ENCODE measurements around the gene TSHB. TPM values are rescaled to one million over a fixed set of nuclear protein-coding genes. Genes with fewer than 3 reads are reported as not detected.

Gene TSHB
- total RNA-seq, 2 donors from 2014 or later = not detected

- DNase-seq = peak; percentile 88
- Mint-ChIP-seq H3K9me3 (no peaks in the 10 kb centered on the region), H3K36me3 (ENCODE audit: low read depth) (no peaks in the 10 kb centered on the region), H3K27me3 (ENCODE audit: insufficient read depth) (peaks cover 2% of the 10 kb centered on the region), H3K4me3 (no peak overlapping the region), H3K27ac (no peak overlapping the region), H3K4me1 (no peaks in the 10 kb centered on the region)
- H3K36me3 ChIP-seq (ENCODE audit: control insufficient read depth, insufficient read depth, low read length) = no peaks in the 10 kb centered on the region
- 69 to 73% methylated on average over 6 to 9 of the region's 9 CpGs for WGBS, 2 experiments (ENCODE audit: insufficient coverage in 1 of 2, insufficient read length in 1 of 2)
- H3K4me1 ChIP-seq (ENCODE audit: control insufficient read depth, insufficient read depth, low read length) = no peaks in the 10 kb centered on the region
- TF ChIP-seq CTCF (conservative IDR thresholded peaks at IDR 0.05) = peak; percentile 92
- no peak overlapping the region for H3K27ac ChIP-seq (ENCODE audit: low read depth, low read length)
- no peaks in the 10 kb centered on the region for H3K9me3 ChIP-seq (ENCODE audit: control insufficient read depth, low read length)
- no peak overlapping the region for H3K4me3 ChIP-seq (ENCODE audit: low read length)
- H3K27me3 ChIP-seq (ENCODE audit: control insufficient read depth, insufficient read depth, low read length, poor library complexity, severe bottlenecking) = no peaks in the 10 kb centered on the region
- no peak overlapping the region for H3K9ac ChIP-seq (ENCODE audit: extremely low read depth, low read length, poor library complexity, severe bottlenecking)
Observed at GRCh38 chr1:115052454-115053083, 22.9 kb downstream of the TSHB start.

GRCh38 chr1:115056395-115056798 lies 26.8 kb downstream of the TSHB start:
- TF ChIP-seq CTCF (conservative IDR thresholded peaks at IDR 0.05) = no peak
- DNase-seq = no peak

GRCh38 chr1:115057661-115058254 lies 28.1 kb downstream of the TSHB start:
- Mint-ChIP-seq H3K27me3 (ENCODE audit: insufficient read depth) (no peaks in the 10 kb centered on the region), H3K9me3 (no peaks in the 10 kb centered on the region), H3K27ac (no peak overlapping the region), H3K36me3 (ENCODE audit: low read depth) (no peaks in the 10 kb centered on the region), H3K4me1 (no peaks in the 10 kb centered on the region), H3K4me3 (no peak overlapping the region)
- H3K27ac ChIP-seq (ENCODE audit: low read depth, low read length) = no peak overlapping the region
- no peaks in the 10 kb centered on the region for H3K27me3 ChIP-seq (ENCODE audit: control insufficient read depth, insufficient read depth, low read length, poor library complexity, severe bottlenecking)
- no peaks in the 10 kb centered on the region for H3K36me3 ChIP-seq (ENCODE audit: control insufficient read depth, insufficient read depth, low read length)
- no peak overlapping the region for H3K4me3 ChIP-seq (ENCODE audit: low read length)
- DNase-seq = no peak
- H3K9me3 ChIP-seq (ENCODE audit: control insufficient read depth, low read length) = no peaks in the 10 kb centered on the region
- H3K9ac ChIP-seq (ENCODE audit: extremely low read depth, low read length, poor library complexity, severe bottlenecking) = no peak overlapping the region
- H3K4me1 ChIP-seq (ENCODE audit: control insufficient read depth, insufficient read depth, low read length) = no peaks in the 10 kb centered on the region
- 91 to 96% methylated on average over 6 of the region's 6 CpGs for WGBS, 2 experiments (ENCODE audit: insufficient coverage in 1 of 2, insufficient read length in 1 of 2)
- TF ChIP-seq CTCF (conservative IDR thresholded peaks at IDR 0.05) = no peak

More at GRCh38 chr1:115056395-115056798, 26.8 kb downstream of the TSHB start:
- no peak overlapping the region for H3K27ac ChIP-seq (ENCODE audit: low read depth, low read length)
- H3K9me3 ChIP-seq (ENCODE audit: control insufficient read depth, low read length) = no peaks in the 10 kb centered on the region
- 47 to 71% methylated on average over 9 of the region's 9 CpGs for WGBS, 2 experiments (ENCODE audit: insufficient coverage in 1 of 2, insufficient read length in 1 of 2)
- H3K4me3 ChIP-seq (ENCODE audit: low read length) = no peak overlapping the region
- H3K36me3 Mint-ChIP-seq (ENCODE audit: low read depth) = no peaks in the 10 kb centered on the region
- no peaks in the 10 kb centered on the region for H3K9me3 Mint-ChIP-seq
- H3K9ac ChIP-seq (ENCODE audit: extremely low read depth, low read length, poor library complexity, severe bottlenecking) = no peak overlapping the region
- H3K27me3 ChIP-seq (ENCODE audit: control insufficient read depth, insufficient read depth, low read length, poor library complexity, severe bottlenecking) = no peaks in the 10 kb centered on the region
- no peak overlapping the region for H3K27ac Mint-ChIP-seq
- no peaks in the 10 kb centered on the region for H3K4me1 ChIP-seq (ENCODE audit: control insufficient read depth, insufficient read depth, low read length)
- no peaks in the 10 kb centered on the region for H3K4me1 Mint-ChIP-seq
- H3K27me3 Mint-ChIP-seq (ENCODE audit: insufficient read depth) = peaks cover 2% of the 10 kb centered on the region
- H3K36me3 ChIP-seq (ENCODE audit: control insufficient read depth, insufficient read depth, low read length) = no peaks in the 10 kb centered on the region
- H3K4me3 Mint-ChIP-seq = no peak overlapping the region

Data from endodermal cell (in vitro differentiated cells).